ENCODE results near the gene DAZAP1.

- TF ChIP-seq CTCF (conservative IDR thresholded peaks at IDR 0.05; ENCODE audit: low read depth, low read length) (no peak), CEBPB (IDR thresholded peaks at IDR 0.05; ENCODE audit: low read depth, low read length) (no peak), MAFK (IDR thresholded peaks at IDR 0.05; ENCODE audit: low read depth, low read length) (no peak), CHD1 (IDR thresholded peaks at IDR 0.05; ENCODE audit: low read depth, low read length) (no peak), ELK1 (IDR thresholded peaks at IDR 0.05; ENCODE audit: borderline replicate concordance, low read depth, low read length) (no peak), BHLHE40 (IDR thresholded peaks at IDR 0.05; ENCODE audit: low read depth, low read length) (no peak), POLR2A (IDR thresholded peaks at IDR 0.05; ENCODE audit: low read depth, low read length) (no peak), SMC3 (IDR thresholded peaks at IDR 0.05; ENCODE audit: low read depth, low read length) (no peak), MXI1 (IDR thresholded peaks at IDR 0.05; ENCODE audit: borderline replicate concordance, low read depth, low read length) (no peak), RAD21 (IDR thresholded peaks at IDR 0.05; ENCODE audit: low read length) (no peak), FOS (IDR thresholded peaks at IDR 0.05; ENCODE audit: low read depth, low read length) (no peak), RFX5 (IDR thresholded peaks at IDR 0.05; ENCODE audit: low read depth, low read length) (no peak), MAZ (IDR thresholded peaks at IDR 0.05; ENCODE audit: borderline replicate concordance, low read depth, low read length) (no peak)
Observed at GRCh38 chr19:1425902-1426301, 18.5 kb downstream of the DAZAP1 start.
